B cell (primary cell): ENCODE data around the gene KLHL18. TPM values are rescaled to one million over a fixed set of nuclear protein-coding genes. Genes with fewer than 3 reads are reported as not detected.

Experiments used
- ATAC-seq: fragments of 200-7000 bp; cut with Tn5 transposase; one replicate; pipeline ENCODE4 v1.10.0; 2021; ENCODE audit warnings: low read depth, mild to moderate bottlenecking, moderate number of reproducible peaks, moderate library complexity
- CTCF ChIA-PET: fragments of 350-600 bp; sonication (Branson Sonifier 250); formaldehyde crosslinking; loops from one replicate; lab custom pipeline; 2021; ENCODE audit warnings: antibody characterized with exemption, inconsistent platforms; lab: Charles Lee
- POLR2A ChIA-PET: fragments of 350-600 bp; sonication (Branson Sonifier 250); formaldehyde crosslinking; loops from one replicate; lab custom pipeline; 2021; ENCODE audit warnings: antibody characterized with exemption; lab: Charles Lee
- DNase-seq: peaks from one replicate; pipeline ENCODE4 v3.0.0; 2013
- H2AFZ ChIP-seq: 2 replicates; pipeline ENCODE4 v1.6.1; 2012; ENCODE audit warnings: mild to moderate bottlenecking, low read depth, low read length; ENCODE audit not compliant: insufficient read depth, poor library complexity, severe bottlenecking
- H3K27ac ChIP-seq, 2 donors: 1 replicate in 1 of 2; 2 replicates in 1 of 2; pipeline ENCODE4 v1.5.1; 2012 to 2013; ENCODE audit warnings: low read length in 2 of 2, mild to moderate bottlenecking in 2 of 2, moderate library complexity in 1 of 2
- H3K27me3 ChIP-seq, 4 experiments: fragments of 200-600 bp in 1 of 4; sonication (generic) in 1 of 4; replicated peaks in 1 of 4; 1 replicate in 2 of 4; 2 replicates in 2 of 4; pipeline versions ENCODE4 v1.6.1 to v1.7.0; 2013 to 2016; ENCODE audit warnings: low read length in 3 of 4, mild to moderate bottlenecking in 2 of 4, mixed read lengths in 1 of 4, moderate library complexity in 1 of 4; ENCODE audit not compliant: insufficient read depth in 4 of 4, control insufficient read depth in 3 of 4; ENCODE audit errors: control extremely low read depth in 1 of 4
- H3K36me3 ChIP-seq, 2 experiments: replicated peaks in 1 of 2; 1 replicate in 1 of 2; 2 replicates in 1 of 2; pipeline versions ENCODE4 v1.6.1 to v1.7.1; 2013; ENCODE audit warnings: low read length in 1 of 2; ENCODE audit not compliant: insufficient read depth in 2 of 2, control insufficient read depth in 1 of 2; ENCODE audit errors: control extremely low read depth in 1 of 2, extremely low read depth in 1 of 2
- H3K4me1 ChIP-seq, 2 donors: fragments of 200-600 bp in 1 of 2; sonication (generic) in 1 of 2; 1 replicate in 1 of 2; 2 replicates in 1 of 2; pipeline versions ENCODE4 v1.5.1 to v1.6.1; 2013 to 2017; ENCODE audit warnings: low read length in 2 of 2; ENCODE audit not compliant: control insufficient read depth in 2 of 2, insufficient read depth in 2 of 2
- H3K4me2 ChIP-seq: replicated peaks from 2 replicates; pipeline ENCODE3; 2012; ENCODE audit warnings: mild to moderate bottlenecking, low read depth, low read length; ENCODE audit not compliant: poor library complexity, severe bottlenecking
- H3K4me3 ChIP-seq, 5 experiments: fragments of 200-600 bp in 1 of 5; sonication (generic) in 1 of 5; 1 replicate in 3 of 5; 2 replicates in 2 of 5; pipeline versions ENCODE4 v1.5.1 to v1.7.0; 2011 to 2016; ENCODE audit warnings: low read length in 4 of 5, mild to moderate bottlenecking in 4 of 5, low read depth in 2 of 5, control low read depth in 1 of 5, moderate library complexity in 1 of 5; ENCODE audit not compliant: insufficient read depth in 1 of 5; ENCODE audit errors: control extremely low read depth in 1 of 5, extremely low read depth in 1 of 5
- H3K79me2 ChIP-seq: fragments of 200-600 bp; sonication (generic); one replicate; pipeline ENCODE4 v1.6.0; 2016; ENCODE audit warnings: low read length; ENCODE audit not compliant: control insufficient read depth, insufficient read depth
- H3K9ac ChIP-seq: fragments of 200-600 bp; sonication (generic); 2 replicates; pipeline ENCODE4 v1.6.1; 2017; ENCODE audit warnings: mild to moderate bottlenecking, low read length, moderate library complexity
- H3K9me3 ChIP-seq, 3 donors: one replicate each; pipeline versions ENCODE4 v1.6.1 to v1.7.1; 2013; ENCODE audit warnings: low read length in 2 of 3; ENCODE audit not compliant: control insufficient read depth in 2 of 3, insufficient read depth in 1 of 3; ENCODE audit errors: control extremely low read depth in 1 of 3
- H4K20me1 ChIP-seq: 2 replicates; pipeline ENCODE4 v1.6.0; 2012; ENCODE audit warnings: mild to moderate bottlenecking, low read length; ENCODE audit not compliant: insufficient read depth, control insufficient read depth, poor library complexity, severe bottlenecking
- H3K27ac Mint-ChIP-seq: one replicate; pipeline ENCODE4 v1.8.0; 2021; ENCODE audit warnings: mixed read lengths
- H3K27me3 Mint-ChIP-seq: one replicate; pipeline ENCODE4 v1.8.0; 2021; ENCODE audit warnings: mixed read lengths
- H3K4me1 Mint-ChIP-seq: one replicate; pipeline ENCODE4 v1.8.0; 2021; ENCODE audit warnings: mixed read lengths
- H3K4me3 Mint-ChIP-seq: one replicate; pipeline ENCODE4 v1.8.0; 2021; ENCODE audit warnings: mixed read lengths
- H3K9me3 Mint-ChIP-seq: one replicate; pipeline ENCODE4 v1.8.0; 2022; ENCODE audit warnings: mixed read lengths; ENCODE audit not compliant: insufficient read depth
- EZH2 ChIP-seq: IDR thresholded peaks from 2 replicates; pipeline ENCODE4 v1.6.1; 2012; ENCODE audit warnings: borderline replicate concordance, low read depth, mild to moderate bottlenecking, moderate library complexity, low read length; ENCODE audit not compliant: insufficient read depth, poor library complexity, severe bottlenecking
- WGBS: methylation state at CpG from one replicate; pipeline ENCODE4 v1.1.5; 2013; ENCODE audit warnings: missing lambda C conversion rate; ENCODE audit not compliant: insufficient coverage; 5-methylcytosine and 5-hydroxymethylcytosine counted together
- intact Hi-C: fragments of 100-400 bp; cut with micrococcal nuclease; formaldehyde crosslinking; loops from one replicate; pipeline ENCODE4 v1.10.0; 2022
- polyA plus RNA-seq: library from polyadenylated mRNA; depleted of rRNA; stranded (reverse); fragments of >200 nt; gene quantifications from 2 replicates; pipeline ENCODE4 v1.2.3, GENCODE V29; 2012
- total RNA-seq, 2 donors: library from RNA; stranded (reverse); fragments of 120-200 nt in 1 of 2; gene quantifications; 1 replicate in 1 of 2; 2 replicates in 1 of 2; pipeline versions ENCODE4 v1.2.3 to v1.2.4, GENCODE V29; 2013 to 2022
- TF ChIP-seq, protein P1 (sequence below): fragments of 200-600 bp; IDR thresholded peaks from one replicate; pipeline ENCODE4 v1.8.0; 2022; ENCODE audit warnings: antibody characterized with exemption, mild to moderate bottlenecking

The KLHL18 gene
- total and polyA plus RNA-seq, 2 donors (not counting 1 experiment from before 2014, with no cell fraction given) = 30.9 to 50.8 TPM

DNA sequence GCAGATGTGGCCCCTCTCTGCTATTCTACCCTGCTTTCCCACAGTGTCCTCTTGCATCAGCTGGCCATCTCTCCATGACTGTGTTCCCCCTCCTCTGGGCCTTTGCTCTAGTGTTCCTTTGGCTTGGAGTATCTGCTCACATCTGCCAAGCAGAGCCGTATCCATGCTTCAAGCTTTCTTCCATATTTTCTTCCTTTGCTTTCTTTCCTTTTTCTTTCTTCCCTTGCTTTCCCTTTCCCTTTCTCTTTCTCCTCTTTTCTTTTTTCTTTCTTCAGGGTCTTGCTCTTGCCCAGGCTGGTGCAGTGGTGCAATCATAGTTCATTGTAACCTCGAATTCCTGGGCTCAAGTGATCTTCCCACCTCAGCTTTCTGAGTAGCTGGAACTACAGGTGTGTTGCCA is 12.6 kb downstream of the KLHL18 start:
- ATAC-seq (no peak), DNase-seq (no peak)
- POLR2A ChIA-PET = interaction anchor here (1.2 kb wide), 1 partner anchor 12 kb away, joined by 3 read pairs; the partner anchor contains the start of genes KIF9 and KLHL18
- Histone ChIP-seq H3K4me1 (peaks cover 35 to 46% of the 10 kb centered on the region in 2 donors), H3K36me3 (peaks cover 2 to 14% of the 10 kb centered on the region in 2 experiments), H3K9me3 (no peaks in the 10 kb centered on the region), H3K4me2 (no peak overlapping the region), H4K20me1 (peaks cover 50% of the 10 kb centered on the region), H3K27me3 (no peaks in the 10 kb centered on the region), H3K79me2 (peaks cover 96% of the 10 kb centered on the region), H3K27ac (no peak overlapping the region), H3K9ac (no peak overlapping the region), H2AFZ (no peak overlapping the region), H3K4me3 (no peak overlapping the region)
- CTCF ChIA-PET = no interaction called here
- Mint-ChIP-seq H3K27ac (peak overlapping the region; percentile 1), H3K4me3 (no peak overlapping the region), H3K4me1 (peaks cover 84% of the 10 kb centered on the region), H3K9me3 (no peaks in the 10 kb centered on the region), H3K27me3 (no peaks in the 10 kb centered on the region)
- 100% methylated on average over 1 of the region's 2 CpGs for WGBS
- intact Hi-C loops = no loop called here
- TF ChIP-seq EZH2 = no peak
- TF ChIP-seq, protein P1, sequence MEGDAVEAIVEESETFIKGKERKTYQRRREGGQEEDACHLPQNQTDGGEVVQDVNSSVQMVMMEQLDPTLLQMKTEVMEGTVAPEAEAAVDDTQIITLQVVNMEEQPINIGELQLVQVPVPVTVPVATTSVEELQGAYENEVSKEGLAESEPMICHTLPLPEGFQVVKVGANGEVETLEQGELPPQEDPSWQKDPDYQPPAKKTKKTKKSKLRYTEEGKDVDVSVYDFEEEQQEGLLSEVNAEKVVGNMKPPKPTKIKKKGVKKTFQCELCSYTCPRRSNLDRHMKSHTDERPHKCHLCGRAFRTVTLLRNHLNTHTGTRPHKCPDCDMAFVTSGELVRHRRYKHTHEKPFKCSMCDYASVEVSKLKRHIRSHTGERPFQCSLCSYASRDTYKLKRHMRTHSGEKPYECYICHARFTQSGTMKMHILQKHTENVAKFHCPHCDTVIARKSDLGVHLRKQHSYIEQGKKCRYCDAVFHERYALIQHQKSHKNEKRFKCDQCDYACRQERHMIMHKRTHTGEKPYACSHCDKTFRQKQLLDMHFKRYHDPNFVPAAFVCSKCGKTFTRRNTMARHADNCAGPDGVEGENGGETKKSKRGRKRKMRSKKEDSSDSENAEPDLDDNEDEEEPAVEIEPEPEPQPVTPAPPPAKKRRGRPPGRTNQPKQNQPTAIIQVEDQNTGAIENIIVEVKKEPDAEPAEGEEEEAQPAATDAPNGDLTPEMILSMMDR = no peak

DNA sequence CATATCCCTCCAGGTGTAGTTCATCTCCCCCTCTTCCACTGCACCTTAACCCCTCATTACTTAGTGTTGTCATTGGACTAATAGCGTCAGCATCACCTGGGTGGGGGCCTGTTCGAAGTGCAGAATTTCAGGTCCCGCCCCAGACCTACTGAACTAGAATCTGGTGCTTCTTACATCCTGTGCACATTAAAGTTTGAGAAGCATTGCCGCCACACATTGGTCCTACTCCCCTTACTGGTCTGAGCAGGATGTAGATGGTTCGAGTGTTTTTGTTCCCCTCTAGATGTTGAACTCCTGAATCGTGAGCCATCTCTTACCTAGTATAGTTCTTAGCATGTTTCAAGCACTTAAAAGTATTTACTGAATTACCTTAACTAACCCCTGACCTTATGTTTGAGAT is 13.2 kb downstream of the KLHL18 start:
- Histone ChIP-seq H3K27me3 (no peaks in the 10 kb centered on the region), H3K27ac (peak overlapping the region in 1 of 2 donors; percentile 13), H3K4me3 (no peak overlapping the region), H3K4me1 (peaks cover 30 to 40% of the 10 kb centered on the region in 2 donors), H3K9me3 (no peaks in the 10 kb centered on the region), H3K9ac (no peak overlapping the region), H3K4me2 (no peak overlapping the region), H2AFZ (no peak overlapping the region), H3K79me2 (peaks cover 96% of the 10 kb centered on the region), H3K36me3 (peaks cover 2 to 7% of the 10 kb centered on the region in 2 experiments), H4K20me1 (peaks cover 43% of the 10 kb centered on the region)
- no peaks in the 10 kb centered on the region for H3K9me3 Mint-ChIP-seq
- ChIA-PET CTCF (no interaction called here), POLR2A (interaction anchor here (1.2 kb wide), 1 partner anchor 13 kb away, joined by 3 read pairs; the partner anchor contains the start of genes KIF9 and KLHL18)
- H3K27ac Mint-ChIP-seq = peak overlapping the region; percentile 16
- no peak overlapping the region for H3K4me3 Mint-ChIP-seq
- ATAC-seq = no peak
- H3K4me1 Mint-ChIP-seq = peaks cover 79% of the 10 kb centered on the region
- no peak for DNase-seq
- no peaks in the 10 kb centered on the region for H3K27me3 Mint-ChIP-seq
- WGBS = 88% methylated on average over 3 of the region's 6 CpGs
- TF ChIP-seq, protein P1 = no peak
- no peak for TF ChIP-seq EZH2
- intact Hi-C loops = no loop called here
